H1 (cell line): ENCODE results near the gene DAPK2. TPM values are rescaled to one million over a fixed set of nuclear protein-coding genes. Genes with fewer than 3 reads are reported as not detected.

Experiments
- polyA plus RNA-seq, 7 experiments: library from polyadenylated mRNA; depleted of rRNA in 3 of 7; stranded (reverse) in 5 of 7; unstranded in 2 of 7; fragments of >200 nt in 5 of 7; fragments of 200-250 nt in 2 of 7; gene quantifications; 1 replicate in 5 of 7; 2 replicates in 1 of 7; 4 replicates in 1 of 7; pipeline versions ENCODE4 v1.2.1 to v1.2.3, GENCODE V29; 2011 to 2013; ENCODE audit warnings: missing spikeins in 2 of 7, mixed read lengths in 2 of 7
- total RNA-seq: library from RNA; stranded (reverse); fragmentation: NEBNext Ultra II Directional; extraction: Animal tissue kit (Norgen Biotek cat#: 25700); gene quantifications from 2 replicates; pipeline ENCODE4 v1.2.1, GENCODE V29; 2021
- TF ChIP-seq, protein P1 (sequence below): IDR thresholded peaks from 2 replicates; pipeline ENCODE4 v1.6.1; 2012; ENCODE audit warnings: inconsistent platforms

Gene DAPK2
- total and polyA plus RNA-seq, 2 of the 8 experiments (the other 6 are each of a cell fraction or from before 2014, with no cell fraction given) = 1.8 to 2.9 TPM

DNA sequence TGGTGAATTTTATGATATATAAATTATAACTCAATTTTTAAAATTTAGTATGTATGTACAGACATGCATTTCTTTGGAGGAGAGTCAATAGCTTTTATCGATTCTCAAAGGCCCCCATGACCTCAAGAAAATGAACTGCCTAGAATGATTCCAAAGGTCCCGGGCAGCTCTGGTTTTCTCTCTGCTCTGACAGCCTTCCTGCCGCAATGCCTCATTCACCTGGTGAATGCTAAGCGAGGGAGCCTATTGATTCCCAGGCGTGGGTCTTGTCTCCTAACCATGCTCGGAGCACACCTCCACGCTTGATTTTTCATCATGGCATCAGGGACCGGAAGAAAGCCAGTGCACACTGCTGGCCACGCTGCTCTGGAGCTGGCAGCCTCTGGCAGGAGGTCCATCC is 132.9 kb downstream of the DAPK2 start (continued):
- TF ChIP-seq, protein P1, sequence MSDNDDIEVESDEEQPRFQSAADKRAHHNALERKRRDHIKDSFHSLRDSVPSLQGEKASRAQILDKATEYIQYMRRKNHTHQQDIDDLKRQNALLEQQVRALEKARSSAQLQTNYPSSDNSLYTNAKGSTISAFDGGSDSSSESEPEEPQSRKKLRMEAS = no peak
